D721Med (cell line): ENCODE measurements around the gene OSBPL3.

Source experiments
- DNase-seq: peaks from one replicate; pipeline ENCODE4 v3.0.0; 2011; ENCODE audit warnings: low spot score; ENCODE audit not compliant: insufficient read length
- FAIRE-seq: peaks from 2 replicates; lab custom pipeline; 2011; peaks lifted over from hg19 to GRCh38; lab: Jason Lieb, UNC
- CTCF ChIP-seq: IDR thresholded peaks from 2 replicates; pipeline ENCODE4 v1.5.1; 2012; ENCODE audit warnings: mild to moderate bottlenecking, control low read depth; ENCODE audit not compliant: insufficient read depth; ENCODE audit errors: missing control alignments

The OSBPL3 gene

GRCh38 chr7:24843821-24844434 is 136.1 kb downstream of the OSBPL3 start:
- no peak for TF ChIP-seq CTCF
- DNase-seq (no peak), FAIRE-seq (no peak)

- no peak for DNase-seq
- no peak for FAIRE-seq
- TF ChIP-seq CTCF: no peak
Measured at GRCh38 chr7:24842449-24843241, 137.3 kb downstream of the OSBPL3 start.

GRCh38 chr7:24842029-24842428 is 137.9 kb downstream of the OSBPL3 start:
- FAIRE-seq (no peak), DNase-seq (no peak)
- TF ChIP-seq CTCF: no peak

- no peak for TF ChIP-seq CTCF
- FAIRE-seq (no peak), DNase-seq (no peak)
Measured at GRCh38 chr7:24840563-24840962, 139.4 kb downstream of the OSBPL3 start.

GRCh38 chr7:24836084-24836483 is 143.9 kb downstream of the OSBPL3 start:
- DNase-seq: no peak
- FAIRE-seq: no peak
- TF ChIP-seq CTCF: no peak

- TF ChIP-seq CTCF: no peak
- no peak for DNase-seq
- FAIRE-seq: no peak
Measured at GRCh38 chr7:24835643-24836042, 144.3 kb downstream of the OSBPL3 start.
